PFSK-1 (cell line): ENCODE data around the gene NSRP1. TPM values are rescaled to one million over a fixed set of nuclear protein-coding genes. Genes with fewer than 3 reads are reported as not detected.

ENCODE experiments used
- FOXP2 ChIP-seq: optimal IDR thresholded peaks from 2 replicates; pipeline ENCODE3; 2011; ENCODE audit warnings: borderline replicate concordance, control low read depth, inconsistent platforms; ENCODE audit not compliant: insufficient read depth; ENCODE audit errors: extremely low read length, extremely low read depth
- POLR2AphosphoS5 ChIP-seq: IDR thresholded peaks from 2 replicates; pipeline ENCODE4 v1.6.1; 2012; ENCODE audit warnings: low read depth, mild to moderate bottlenecking, control low read depth, low read length, moderate library complexity
- REST ChIP-seq, 2 experiments: IDR thresholded peaks; 2 replicates each; pipeline versions ENCODE4 v1.6.1 to v1.8.0; 2011 to 2012; ENCODE audit warnings: low read depth in 2 of 2, low read length in 2 of 2, control low read depth in 1 of 2, inconsistent platforms in 1 of 2, mild to moderate bottlenecking in 1 of 2, moderate library complexity in 1 of 2; ENCODE audit not compliant: insufficient read depth in 1 of 2
- SIN3A ChIP-seq: IDR thresholded peaks from 2 replicates; pipeline ENCODE4 v1.6.1; 2012; ENCODE audit warnings: mild to moderate bottlenecking, low read length, moderate library complexity, borderline replicate concordance; ENCODE audit not compliant: insufficient read depth
- TAF1 ChIP-seq: IDR thresholded peaks from 2 replicates; pipeline ENCODE4 v1.6.1; 2012; ENCODE audit warnings: low read length, control low read depth, borderline replicate concordance; ENCODE audit not compliant: insufficient read depth
- polyA plus RNA-seq: library from polyadenylated mRNA; unstranded; fragments of >200 nt; gene quantifications from one replicate; pipeline ENCODE4 v1.2.1, GENCODE V29; 2012; ENCODE audit warnings: low read depth, missing spikeins; ENCODE audit not compliant: insufficient read length

NSRP1 gene
- 19.6 TPM for polyA plus RNA-seq

DNA sequence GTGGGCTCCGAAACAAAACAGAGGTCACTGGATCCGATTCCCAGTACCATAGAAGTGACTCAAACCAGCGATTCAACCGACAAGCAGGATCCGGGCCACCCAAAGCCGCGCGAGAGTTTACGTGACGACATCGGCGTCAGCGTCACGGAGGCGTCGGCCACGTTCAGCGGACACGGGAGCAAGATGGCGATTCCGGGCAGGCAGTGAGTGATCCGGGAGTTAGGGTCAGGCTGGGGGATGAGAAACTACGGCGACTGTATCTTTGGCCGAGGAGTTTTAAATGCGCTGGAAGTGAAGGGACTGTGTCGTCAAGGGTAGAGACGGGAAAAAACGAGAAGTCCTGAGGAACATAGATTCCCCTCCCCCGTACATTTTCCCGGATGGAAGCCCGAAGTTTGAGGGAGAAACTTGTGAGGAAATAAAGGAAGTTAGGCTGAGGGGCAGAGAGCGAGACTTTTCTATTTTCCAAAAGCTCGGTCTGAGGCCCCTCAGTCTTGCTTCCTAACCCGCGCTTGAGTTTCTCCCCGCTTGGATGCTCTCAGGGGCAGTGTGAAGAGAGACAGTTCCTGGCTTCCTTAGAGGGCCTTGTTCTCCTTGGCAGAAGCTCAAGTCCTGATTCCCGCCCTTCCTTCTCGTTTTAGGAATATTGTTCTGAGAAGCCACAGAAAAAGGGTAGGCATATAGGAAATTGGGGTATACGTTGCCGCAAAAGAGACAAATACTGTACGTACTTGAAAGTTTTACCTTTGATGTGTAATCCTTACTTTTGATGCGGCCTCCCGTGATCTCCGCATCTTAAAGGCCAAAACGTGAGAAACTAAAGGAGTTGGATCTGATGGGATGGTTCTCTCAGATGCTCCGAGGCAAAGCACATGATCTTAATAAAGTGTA, at the start of gene NSRP1:
Gene NSRP1, plus strand, starts transcription at position 156 of the 891 bp plus-strand sequence. Its CDS starts 28 bp downstream, at position 184.
- TF ChIP-seq TAF1: peak; percentile 99
- peak; percentile 90 for TF ChIP-seq FOXP2
- TF ChIP-seq SIN3A: no peak; the same call in 1 of the 2 replicates
- peak; percentile 99 for TF ChIP-seq POLR2AphosphoS5
- peak; percentile 63 to 65 for TF ChIP-seq REST (IDR thresholded peaks at IDR 0.05; ENCODE audit: insufficient read depth in 1 of 2, low read depth in 2 of 2, low read length in 2 of 2)

DNA sequence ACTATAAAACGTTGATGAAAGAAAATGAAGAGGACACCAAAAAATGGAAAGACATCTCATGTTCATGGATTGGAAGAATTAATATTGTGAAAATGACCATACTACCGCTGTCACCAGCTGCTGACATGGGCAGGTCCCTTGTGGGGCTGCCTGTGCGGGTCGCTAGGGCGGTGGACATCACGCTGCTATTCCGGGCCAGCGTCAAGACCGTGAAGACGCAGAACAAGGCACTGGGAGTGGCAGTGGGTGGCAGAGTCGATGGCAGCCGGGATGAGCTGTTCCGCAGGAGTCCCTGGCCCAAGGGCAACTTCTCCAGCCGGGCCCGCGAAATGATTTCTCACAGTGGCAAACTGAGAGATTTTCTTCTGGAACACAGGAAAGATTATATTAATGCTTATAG, 48.2 kb upstream of the NSRP1 start:
- TF ChIP-seq REST (IDR thresholded peaks at IDR 0.05; ENCODE audit: insufficient read depth in 1 of 2, low read depth in 2 of 2, low read length in 2 of 2): no peak
- TF ChIP-seq TAF1: no peak
- no peak for TF ChIP-seq SIN3A
- no peak for TF ChIP-seq POLR2AphosphoS5
- TF ChIP-seq FOXP2: no peak

DNA sequence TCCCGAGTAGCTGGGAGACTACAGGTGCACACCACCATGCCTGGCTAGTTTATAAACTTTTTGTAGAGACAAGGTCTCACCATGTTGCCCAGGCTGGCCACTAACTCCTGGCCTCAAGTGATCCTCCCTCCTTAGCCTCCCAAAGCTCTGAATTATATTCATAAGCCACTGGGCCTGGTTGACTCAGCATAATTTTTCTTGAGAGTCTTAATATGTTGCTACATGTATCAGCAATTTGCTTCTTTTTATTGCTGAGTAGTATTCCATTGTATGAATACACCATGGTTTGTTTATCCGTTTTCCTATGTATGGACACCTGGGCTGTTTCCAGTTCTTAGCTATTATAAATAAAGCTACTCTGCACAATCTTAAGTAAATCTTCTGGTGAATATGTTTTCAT, 42.4 kb upstream of the NSRP1 start:
- no peak for TF ChIP-seq POLR2AphosphoS5
- no peak for TF ChIP-seq SIN3A
- no peak for TF ChIP-seq REST (IDR thresholded peaks at IDR 0.05; ENCODE audit: insufficient read depth in 1 of 2, low read depth in 2 of 2, low read length in 2 of 2)
- TF ChIP-seq FOXP2: no peak
- TF ChIP-seq TAF1: no peak

DNA sequence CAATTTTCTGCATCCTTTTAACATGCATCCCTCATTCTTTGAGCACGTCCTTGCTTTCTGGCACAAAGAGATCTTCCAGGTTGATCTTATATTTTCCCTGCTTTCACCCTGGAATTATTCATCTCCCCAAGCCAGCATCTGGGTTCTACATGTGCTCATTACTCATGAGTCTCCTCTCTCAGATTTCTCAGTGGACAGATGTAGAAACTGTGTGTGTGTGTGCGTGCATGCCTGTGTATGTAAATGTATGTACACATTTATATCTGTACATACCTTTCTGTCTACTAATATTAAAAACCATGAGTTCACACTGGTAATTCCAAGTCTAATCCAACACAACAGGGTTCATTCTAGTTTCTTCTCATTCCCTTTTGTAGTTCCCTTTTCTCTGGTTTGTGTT, 41.9 kb upstream of the NSRP1 start:
- TF ChIP-seq POLR2AphosphoS5 (no peak), SIN3A (no peak)

GRCh38 chr17:30082773-30083172, 33.8 kb upstream of the NSRP1 start:
- TF ChIP-seq FOXP2 (no peak), SIN3A (no peak), TAF1 (no peak), REST (IDR thresholded peaks at IDR 0.05; ENCODE audit: insufficient read depth in 1 of 2, low read depth in 2 of 2, low read length in 2 of 2) (no peak), POLR2AphosphoS5 (no peak)
